GM12878 (cell line): ENCODE data around the gene CNOT6L.

Source experiments
- CREB1 ChIP-seq: IDR thresholded peaks from 2 replicates; pipeline ENCODE4 v1.6.1; 2012; ENCODE audit warnings: low read depth, mild to moderate bottlenecking, inconsistent platforms
- EGR1 ChIP-seq, 2 experiments: IDR thresholded peaks; 1 replicate in 1 of 2; 2 replicates in 1 of 2; pipeline ENCODE4 v1.6.1; 2011 to 2012; ENCODE audit warnings: low read depth in 2 of 2, low read length in 2 of 2, borderline replicate concordance in 1 of 2, mild to moderate bottlenecking in 1 of 2, moderate library complexity in 1 of 2
- PBX3 ChIP-seq: IDR thresholded peaks from 2 replicates; pipeline ENCODE4 v1.6.1; 2011; ENCODE audit warnings: mild to moderate bottlenecking, low read depth, low read length, moderate library complexity; ENCODE audit not compliant: insufficient replicate concordance
- REST ChIP-seq: IDR thresholded peaks from 2 replicates; pipeline ENCODE4 v1.6.1; 2012; ENCODE audit warnings: mild to moderate bottlenecking, low read depth, low read length

GRCh38 chr4:77827343-77827742 is 8.2 kb upstream of the CNOT6L start:
- TF ChIP-seq REST, result no peak
- no peak for TF ChIP-seq PBX3
- no peak for TF ChIP-seq CREB1
- TF ChIP-seq EGR1 (IDR thresholded peaks at IDR 0.05; ENCODE audit: borderline replicate concordance in 1 of 2, low read depth in 2 of 2, low read length in 2 of 2), result no peak
